Epithelial cell of prostate (primary cell): ENCODE measurements around the gene OR5B17.
A peak's percentile ranks its signal among the peaks of the same experiment; 100 is the strongest.
"Not testable (repeated sequence)": the region's sequence is repeated elsewhere in the genome, so short reads cannot be mapped to it uniquely, and the experiment has no call there.

Source experiments
- DNase-seq: peaks from one replicate; pipeline ENCODE4 v3.0.0-alpha.2; 2011; ENCODE audit warnings: low read depth, low spot score
- H3K27ac ChIP-seq: fragments of 450-650 bp; 2 replicates; pipeline ENCODE4 v1.5.1; 2017; ENCODE audit warnings: mild to moderate bottlenecking

The OR5B17 gene

GRCh38 chr11:58358969-58359368, at the start of gene OR5B17:
Gene OR5B17, minus strand, starts transcription at chr11:58359069. Its CDS starts 0 bp downstream, at chr11:58359069.
- no peak for DNase-seq
- no peak within 1 kb of the TSS for H3K27ac ChIP-seq

- no peak within 1 kb of the TSS for H3K27ac ChIP-seq
- DNase-seq: no peak
These were observed 47.9 kb upstream of the OR5B17 start, which contains the start of gene OR5B3 for GRCh38 chr11:58406774-58407173. Gene OR5B3, minus strand, starts transcription at chr11:58406874. Its CDS starts 3,465 bp downstream, at chr11:58403409.

DNA sequence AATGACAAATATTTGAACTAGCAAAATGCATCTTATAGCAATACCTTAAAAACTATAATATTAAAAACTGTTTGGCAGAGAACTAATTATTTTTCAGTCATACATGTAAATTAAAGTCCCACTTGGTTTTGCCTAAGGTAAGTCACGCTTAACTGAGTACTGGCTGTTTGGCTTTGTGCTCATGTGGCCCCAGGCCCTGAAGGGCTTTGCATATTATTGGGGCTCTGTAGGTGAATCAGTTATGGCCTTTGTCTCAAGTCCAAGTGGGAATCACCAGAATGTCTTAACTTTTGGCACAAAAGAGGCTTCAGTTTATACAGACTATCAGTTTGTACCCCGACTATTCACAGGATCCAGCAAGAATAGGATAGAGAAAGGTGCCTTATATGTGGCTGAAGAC, 40.8 kb upstream of the OR5B17 start:
- H3K27ac ChIP-seq, DNase-seq: not testable (repeated sequence)

DNA sequence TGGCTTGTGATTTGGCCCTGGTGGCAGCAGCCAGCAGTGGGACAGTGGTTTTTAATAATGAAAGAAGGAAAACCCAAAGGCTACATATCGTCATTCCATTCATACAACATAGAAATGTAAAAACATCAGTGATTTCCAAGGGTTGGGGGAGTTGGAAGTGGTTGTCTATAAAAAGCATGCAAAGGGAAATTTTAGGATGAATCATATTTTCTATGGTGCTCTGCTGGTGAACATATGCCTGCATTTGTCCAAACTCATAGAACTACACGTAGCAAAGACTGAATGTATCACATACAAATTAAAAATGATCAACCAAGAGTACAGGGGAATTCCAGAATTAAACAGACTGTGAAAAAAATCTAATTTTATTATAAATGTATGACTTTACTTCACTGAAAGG, 36.7 kb upstream of the OR5B17 start:
- no peak overlapping the region for H3K27ac ChIP-seq
- no peak for DNase-seq

DNA sequence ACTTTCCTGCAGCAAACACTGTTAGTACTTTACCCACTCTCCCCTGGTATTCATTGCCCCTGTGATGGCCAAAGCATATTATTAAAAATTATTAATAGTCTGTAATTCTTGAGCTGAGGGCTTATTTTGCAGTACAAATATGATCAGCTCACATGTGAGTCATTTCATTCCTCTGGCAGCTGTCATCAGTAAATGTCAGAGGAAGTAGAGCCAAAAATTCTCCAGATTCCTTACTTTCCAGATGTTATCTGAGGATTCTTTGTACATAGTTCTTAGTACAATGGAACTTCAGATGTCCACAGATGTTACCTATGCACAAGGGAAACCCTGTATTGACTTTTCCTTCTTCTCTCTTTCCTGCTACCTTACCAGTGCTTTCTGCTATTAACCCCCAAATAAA, 35.3 kb upstream of the OR5B17 start:
- peak overlapping the region; percentile 57 for H3K27ac ChIP-seq
- DNase-seq: peak; percentile 40

- H3K27ac ChIP-seq: peak overlapping the region; percentile 57
- peak; percentile 53 for DNase-seq
These were observed 33.9 kb upstream of the OR5B17 start for GRCh38 chr11:58392746-58393145.

- peak; percentile 14 for DNase-seq
- peak overlapping the region; percentile 57 for H3K27ac ChIP-seq
These were observed 33.0 kb upstream of the OR5B17 start for GRCh38 chr11:58391879-58392278.

- H3K27ac ChIP-seq: no peak overlapping the region
- no peak for DNase-seq
These were observed 31.7 kb upstream of the OR5B17 start for GRCh38 chr11:58390551-58391063.

GRCh38 chr11:58354727-58355126, 4.1 kb downstream of the OR5B17 start:
- H3K27ac ChIP-seq: no peak overlapping the region
- no peak for DNase-seq

DNA sequence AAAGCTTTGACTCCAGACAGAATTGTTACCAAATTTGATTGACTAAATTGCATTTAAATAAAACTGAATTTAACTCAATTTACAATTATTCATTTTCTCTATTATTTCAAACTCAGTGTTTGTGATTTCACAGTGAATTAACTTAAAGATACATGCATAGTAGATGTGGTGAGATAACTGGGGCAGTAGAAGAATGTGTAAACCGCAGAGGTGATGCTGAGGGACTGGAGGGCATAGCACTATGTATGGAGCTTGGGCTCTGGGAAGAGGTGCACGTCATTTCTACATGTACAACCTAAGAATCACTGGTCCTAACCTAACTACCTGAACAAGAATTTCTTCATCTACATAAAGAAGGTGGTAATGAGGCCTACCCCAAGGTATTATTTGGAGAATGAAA, 13.7 kb downstream of the OR5B17 start:
- no peak overlapping the region for H3K27ac ChIP-seq
- DNase-seq: no peak

DNA sequence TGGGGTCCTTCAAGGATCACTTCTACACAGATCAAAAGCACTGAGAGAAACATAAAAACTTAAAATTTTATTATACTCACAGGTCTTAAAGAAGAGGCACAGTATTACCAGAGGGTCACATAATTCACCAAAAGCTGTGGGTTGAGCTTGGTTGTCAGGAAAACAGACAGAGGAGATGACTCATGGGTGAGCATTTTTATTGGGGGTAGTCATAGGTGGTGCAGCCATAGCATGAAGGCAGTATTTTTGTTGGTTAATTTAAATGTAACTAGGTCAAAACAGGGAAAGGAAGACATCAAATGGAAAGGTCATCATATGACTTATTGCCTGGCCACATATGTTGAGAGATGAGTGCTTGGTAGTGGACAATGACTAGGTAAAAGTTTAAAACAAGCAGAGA, 24.2 kb downstream of the OR5B17 start:
- DNase-seq: peak; percentile 14
- H3K27ac ChIP-seq: peak overlapping the region; percentile 54

DNA sequence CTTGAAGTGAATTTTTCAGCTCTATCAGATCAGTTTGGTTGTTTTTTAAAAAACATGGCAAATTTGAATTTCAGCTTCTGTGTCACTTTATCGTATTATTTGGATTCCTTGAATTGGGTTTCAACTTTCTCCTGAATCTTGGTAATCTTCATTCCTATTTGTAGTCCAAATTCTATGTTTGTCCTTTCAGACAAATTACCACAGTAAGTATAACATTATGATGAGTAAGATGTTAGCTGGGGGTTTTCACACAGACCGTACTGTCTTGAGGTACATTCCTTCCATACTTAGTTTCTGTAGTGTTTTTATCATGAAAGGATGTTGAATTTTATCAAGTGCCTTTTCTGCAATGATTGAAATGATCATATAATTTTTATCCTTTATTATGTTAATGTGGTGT, 28.0 kb downstream of the OR5B17 start:
- DNase-seq: no peak

GRCh38 chr11:58318532-58318931, 40.3 kb downstream of the OR5B17 start:
- H3K27ac ChIP-seq: no peak overlapping the region
- DNase-seq: no peak

More for the DNA sequence above, 28.0 kb downstream of the OR5B17 start:
- H3K27ac ChIP-seq: no peak overlapping the region

- H3K27ac ChIP-seq: peak overlapping the region; percentile 15
- peak; percentile 39 for DNase-seq
These were observed 42.7 kb downstream of the OR5B17 start for GRCh38 chr11:58316142-58316541.
